GM18951 (cell line): ENCODE measurements around the gene PPP2R2C.

ENCODE experiments used
- POLR2A ChIP-seq: IDR thresholded peaks from 4 replicates; pipeline ENCODE4 v1.6.1; 2011; ENCODE audit warnings: mild to moderate bottlenecking; ENCODE audit not compliant: insufficient read length, insufficient read depth; ENCODE audit errors: extremely low read depth
- in situ Hi-C: fragments of 300-500 bp; cut with MboI; formaldehyde crosslinking; loops from one replicate; pipeline ENCODE4 v1.12.0; 2022; ENCODE audit warnings: low sequenced_read_pairs, mixed read lengths, inconsistent platforms; ENCODE audit not compliant: unreplicated experiment

PPP2R2C gene

DNA sequence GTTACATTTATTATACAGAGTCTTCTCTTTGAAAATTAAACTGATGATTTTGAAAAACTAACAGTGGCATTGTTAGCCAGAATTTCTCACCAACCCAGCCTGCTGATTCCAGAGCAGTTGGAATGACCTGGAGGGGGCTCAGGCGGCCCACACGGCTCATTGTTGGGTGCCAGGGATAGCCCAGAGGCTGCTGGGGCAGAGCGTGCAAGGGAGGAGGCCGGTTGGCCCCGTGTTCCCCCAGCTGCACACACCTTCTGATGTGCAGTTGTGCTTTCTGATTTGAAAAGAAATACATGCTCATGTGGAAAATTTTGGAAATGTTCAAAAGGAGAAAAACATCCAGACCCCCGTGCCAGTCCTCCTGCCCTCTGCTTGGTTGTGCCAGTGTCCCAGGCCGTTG is 182.2 kb downstream of the PPP2R2C start:
- in situ Hi-C loops: no loop called here
- no peak for TF ChIP-seq POLR2A

DNA sequence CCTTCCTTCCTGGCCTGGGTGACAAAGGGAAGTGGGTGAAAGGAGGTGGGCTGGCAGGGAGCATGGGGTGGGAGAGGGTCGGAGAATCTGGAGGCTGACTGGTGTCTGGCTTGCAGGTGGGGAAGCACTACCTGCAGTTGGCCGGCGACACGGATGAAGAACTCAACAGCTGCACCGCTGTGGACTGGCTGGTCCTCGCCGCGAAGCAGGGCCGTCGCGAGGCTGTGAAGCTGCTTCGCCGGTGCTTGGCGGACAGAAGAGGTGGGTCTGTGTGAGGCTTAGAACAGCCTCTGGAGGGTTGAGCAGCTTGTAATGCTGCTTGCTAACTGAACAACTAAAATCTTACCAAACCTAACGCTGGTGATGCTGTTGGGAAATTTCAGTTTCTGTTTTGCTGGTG is 183.5 kb downstream of the PPP2R2C start:
- TF ChIP-seq POLR2A: no peak
- in situ Hi-C loops: no loop called here

DNA sequence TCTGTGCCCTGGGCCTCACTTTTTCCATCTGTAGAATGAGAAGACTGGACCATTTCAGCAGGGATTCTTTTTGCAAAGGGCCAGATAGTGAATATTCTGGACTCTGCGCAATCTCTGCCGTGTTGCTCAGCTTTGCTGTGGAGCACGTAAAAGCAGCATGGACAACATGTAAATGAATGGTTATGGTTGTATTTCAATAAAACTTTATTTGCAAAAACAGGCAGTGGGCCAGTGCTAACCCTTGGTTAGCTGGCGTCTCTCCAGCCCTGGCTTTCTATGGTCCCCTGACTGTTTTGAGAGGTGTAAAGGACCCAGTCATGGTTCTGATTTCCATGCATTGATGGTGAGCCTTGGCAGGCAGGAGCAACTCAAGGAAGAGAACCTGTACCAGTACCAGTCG is 184.1 kb downstream of the PPP2R2C start:
- in situ Hi-C loops: no loop called here
- TF ChIP-seq POLR2A: no peak

DNA sequence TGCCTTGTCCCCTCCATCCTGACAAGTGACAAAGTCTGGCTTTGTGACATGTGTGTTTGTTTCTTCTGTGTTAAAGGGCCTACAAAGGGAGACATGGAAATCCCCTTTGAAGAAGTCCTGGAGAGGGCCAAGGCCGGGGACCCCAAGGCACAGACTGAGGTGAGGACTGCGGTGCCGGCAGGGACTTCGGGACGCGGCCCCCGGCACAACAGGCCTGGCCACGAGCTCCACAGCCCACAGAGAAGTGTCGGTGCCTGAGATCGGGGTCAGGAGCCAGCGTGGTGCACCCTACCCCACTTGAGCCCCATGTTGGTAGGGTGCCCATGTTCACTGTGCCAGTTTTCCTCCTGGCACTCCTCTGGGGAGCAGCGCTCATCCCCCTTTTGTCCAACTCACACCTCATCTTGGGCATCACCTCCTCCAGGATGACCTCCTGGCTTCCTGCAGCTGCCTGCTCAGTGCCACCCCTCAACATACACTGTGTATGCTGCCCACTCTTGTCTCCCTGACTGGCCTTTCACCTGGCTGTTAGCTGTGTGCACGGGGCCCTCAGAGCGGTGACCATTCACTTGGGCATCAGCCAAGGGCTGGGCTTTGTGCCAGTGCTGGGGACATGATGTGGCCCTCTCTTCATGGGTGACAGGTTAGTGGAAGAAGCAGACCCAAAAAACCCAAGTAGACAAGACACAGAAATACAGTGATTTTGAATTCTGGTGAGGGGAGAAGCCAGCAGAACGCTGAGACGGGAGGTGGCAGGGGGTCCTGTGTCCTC is 185.2 kb downstream of the PPP2R2C start:
- in situ Hi-C loops: no loop called here
- TF ChIP-seq POLR2A: no peak

DNA sequence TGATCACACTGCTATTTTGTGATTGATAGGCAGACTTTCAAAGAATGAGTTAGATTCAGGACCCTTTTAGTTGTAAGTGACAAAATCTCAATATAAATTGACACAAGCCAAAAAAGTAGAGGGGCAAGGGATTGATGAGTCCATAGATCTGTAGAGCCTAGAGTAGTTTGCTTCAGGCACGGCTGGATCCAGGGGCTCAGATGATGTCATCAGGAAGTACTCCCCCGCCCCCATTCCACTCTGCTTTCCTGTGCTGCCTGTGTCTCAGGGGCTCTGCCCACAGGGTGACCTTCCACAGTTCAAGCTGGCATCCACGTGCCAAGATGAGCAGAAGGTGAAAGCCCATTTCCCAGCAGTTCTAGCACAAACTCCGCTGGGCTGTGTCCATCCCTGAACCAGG is 189.1 kb downstream of the PPP2R2C start:
- TF ChIP-seq POLR2A: no peak
- in situ Hi-C loops: no loop called here

DNA sequence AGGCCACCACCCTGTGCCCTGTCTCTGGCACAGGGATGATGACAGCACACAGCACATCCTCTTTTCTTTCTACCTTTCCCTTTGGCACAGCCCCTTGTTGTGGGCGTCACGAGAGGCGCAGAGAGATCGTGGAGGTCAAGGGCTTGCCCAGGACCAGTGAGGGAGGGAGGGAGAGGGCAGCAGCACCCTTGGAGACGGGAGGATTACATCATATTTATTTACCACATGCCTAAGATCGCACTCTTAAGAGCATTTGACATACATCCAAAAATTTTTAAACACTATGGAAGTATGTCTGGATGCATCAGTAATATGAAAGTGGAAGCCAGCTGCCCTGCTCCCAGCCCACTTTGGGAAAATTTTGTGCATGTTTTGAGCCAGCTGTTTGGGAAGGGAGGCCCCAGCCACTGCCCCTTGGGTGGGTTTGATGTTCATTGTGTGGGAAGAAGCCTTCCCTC is 190.1 kb downstream of the PPP2R2C start:
- in situ Hi-C loops: no loop called here
- no peak for TF ChIP-seq POLR2A

DNA sequence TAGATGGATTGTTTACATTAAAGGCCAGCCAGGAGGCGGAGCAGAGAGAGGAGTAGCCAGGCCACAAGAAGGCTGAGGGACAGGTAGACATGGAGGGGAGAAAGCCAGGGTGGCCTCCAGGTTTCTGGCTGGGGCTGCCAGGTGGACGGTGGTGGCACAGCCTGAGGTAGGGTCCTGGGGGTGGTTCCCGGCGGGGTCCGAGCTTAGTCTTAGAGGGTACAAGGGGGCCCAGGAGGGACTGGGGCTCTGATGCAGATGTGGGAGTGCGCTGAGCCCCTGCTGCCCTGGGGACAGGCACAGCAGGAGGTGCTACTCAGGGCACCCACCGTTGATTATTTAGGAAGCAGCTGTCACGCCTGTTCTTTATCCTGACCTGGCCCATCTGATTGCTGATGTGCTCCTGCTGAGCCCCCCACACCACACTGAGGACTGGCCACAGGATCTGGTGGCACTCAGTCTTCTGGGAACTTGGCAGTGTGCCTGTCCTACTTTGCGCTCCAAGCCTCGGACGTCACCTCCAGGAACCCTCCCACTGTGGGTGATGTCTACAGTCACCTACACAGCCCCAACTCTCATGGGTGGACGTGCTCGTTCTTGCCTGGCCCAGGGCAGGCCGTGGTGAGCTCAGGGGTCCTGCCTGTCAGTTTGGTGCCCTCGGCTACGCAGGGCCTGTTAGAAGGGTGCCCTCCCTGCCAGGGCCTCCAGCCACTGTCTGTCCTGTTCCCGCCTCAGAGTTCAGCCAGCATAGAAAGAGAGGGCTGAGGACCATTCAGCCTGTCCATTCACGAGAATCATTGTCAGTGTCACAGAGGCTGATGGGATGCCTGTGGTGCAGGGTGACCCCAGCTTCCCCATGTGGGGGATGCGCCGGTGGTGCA is 190.7 kb downstream of the PPP2R2C start:
- TF ChIP-seq POLR2A: no peak
- in situ Hi-C loops: no loop called here

DNA sequence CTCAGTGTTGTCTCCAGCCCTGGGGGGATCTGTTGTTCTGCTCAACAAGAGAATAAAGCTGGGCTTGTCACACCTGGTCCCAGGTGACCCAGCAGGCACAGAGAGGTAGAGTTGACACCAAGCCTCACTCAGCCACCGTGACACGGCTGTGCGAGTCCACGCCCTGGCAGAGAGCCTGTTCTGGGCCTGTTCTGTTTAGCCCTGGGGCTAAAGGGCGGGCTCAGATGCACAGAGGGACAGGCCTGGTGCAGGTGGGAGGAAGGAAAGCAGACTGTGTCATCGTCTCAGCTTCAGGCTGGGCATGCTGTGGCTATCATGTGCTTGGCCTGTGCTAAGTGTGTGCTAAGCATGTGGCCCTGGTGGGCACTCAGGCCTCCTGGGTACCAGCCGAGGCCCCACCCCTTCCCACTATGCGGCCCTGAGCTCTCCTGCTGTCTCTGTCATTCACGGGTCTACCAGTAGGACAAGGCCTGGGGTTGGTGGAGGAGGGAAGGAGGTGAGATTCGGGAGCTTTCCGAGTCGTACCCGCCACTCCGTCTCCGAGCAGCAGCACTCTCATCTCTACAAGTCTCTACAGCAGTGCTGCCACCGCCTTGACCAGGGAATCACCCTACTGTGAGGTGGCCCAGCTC is 191.9 kb downstream of the PPP2R2C start:
- in situ Hi-C loops: no loop called here
- no peak for TF ChIP-seq POLR2A

DNA sequence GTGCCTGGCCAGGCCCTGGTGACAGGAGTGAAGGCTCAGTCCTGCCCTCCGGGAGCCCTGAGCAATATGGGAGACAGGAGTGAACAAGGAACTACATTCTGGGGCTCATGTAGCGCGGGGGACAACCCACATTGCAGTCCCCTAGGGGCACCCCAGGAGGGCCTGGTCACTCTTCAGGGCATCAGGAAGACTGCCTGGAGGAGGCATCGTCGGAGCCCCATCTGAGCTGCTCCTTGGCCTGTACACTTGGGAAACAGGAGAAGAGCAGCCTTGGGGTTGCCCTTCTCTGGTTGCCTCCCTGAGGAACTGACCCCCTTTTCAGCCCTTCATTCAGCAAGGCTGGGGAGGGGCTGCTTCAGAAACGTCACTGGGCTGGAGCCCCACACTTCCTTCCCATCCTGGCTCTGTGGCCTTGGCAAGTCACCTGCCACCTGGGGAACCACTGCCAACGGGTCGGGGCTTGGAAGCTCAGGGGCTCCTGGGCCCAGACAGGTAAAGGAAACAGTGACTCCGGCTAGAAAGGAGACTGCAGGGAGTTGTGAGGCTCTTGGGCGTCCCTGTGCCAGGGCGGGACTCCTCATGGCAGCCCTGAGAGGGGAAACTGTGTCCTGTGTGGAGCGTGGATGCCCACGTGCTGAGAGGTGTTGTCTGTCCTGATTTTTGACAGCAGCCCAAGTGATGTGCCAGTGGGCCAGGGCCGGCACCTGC is 192.7 kb downstream of the PPP2R2C start:
- in situ Hi-C loops: no loop called here
- TF ChIP-seq POLR2A: no peak

DNA sequence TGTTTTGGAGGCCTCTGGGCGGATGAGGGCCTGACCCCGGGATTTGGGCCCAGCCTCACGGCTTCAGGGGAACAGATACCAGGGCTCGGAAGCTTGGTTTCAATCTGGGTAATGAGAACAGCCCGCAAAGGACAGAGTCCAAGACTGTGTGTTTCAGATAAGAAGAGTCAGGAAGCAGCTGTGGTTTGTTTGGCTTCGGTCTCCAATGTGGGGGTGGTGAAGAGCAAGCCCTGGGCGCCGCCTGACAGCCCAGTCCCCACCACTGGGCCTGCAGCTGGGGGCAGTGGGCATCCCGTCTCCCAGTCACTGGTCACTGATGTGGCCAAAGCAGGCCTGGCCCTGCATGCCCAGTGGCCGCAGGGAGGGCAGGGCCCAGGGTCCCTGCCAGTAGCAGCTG is 193.6 kb downstream of the PPP2R2C start:
- in situ Hi-C loops: no loop called here
- TF ChIP-seq POLR2A: no peak

DNA sequence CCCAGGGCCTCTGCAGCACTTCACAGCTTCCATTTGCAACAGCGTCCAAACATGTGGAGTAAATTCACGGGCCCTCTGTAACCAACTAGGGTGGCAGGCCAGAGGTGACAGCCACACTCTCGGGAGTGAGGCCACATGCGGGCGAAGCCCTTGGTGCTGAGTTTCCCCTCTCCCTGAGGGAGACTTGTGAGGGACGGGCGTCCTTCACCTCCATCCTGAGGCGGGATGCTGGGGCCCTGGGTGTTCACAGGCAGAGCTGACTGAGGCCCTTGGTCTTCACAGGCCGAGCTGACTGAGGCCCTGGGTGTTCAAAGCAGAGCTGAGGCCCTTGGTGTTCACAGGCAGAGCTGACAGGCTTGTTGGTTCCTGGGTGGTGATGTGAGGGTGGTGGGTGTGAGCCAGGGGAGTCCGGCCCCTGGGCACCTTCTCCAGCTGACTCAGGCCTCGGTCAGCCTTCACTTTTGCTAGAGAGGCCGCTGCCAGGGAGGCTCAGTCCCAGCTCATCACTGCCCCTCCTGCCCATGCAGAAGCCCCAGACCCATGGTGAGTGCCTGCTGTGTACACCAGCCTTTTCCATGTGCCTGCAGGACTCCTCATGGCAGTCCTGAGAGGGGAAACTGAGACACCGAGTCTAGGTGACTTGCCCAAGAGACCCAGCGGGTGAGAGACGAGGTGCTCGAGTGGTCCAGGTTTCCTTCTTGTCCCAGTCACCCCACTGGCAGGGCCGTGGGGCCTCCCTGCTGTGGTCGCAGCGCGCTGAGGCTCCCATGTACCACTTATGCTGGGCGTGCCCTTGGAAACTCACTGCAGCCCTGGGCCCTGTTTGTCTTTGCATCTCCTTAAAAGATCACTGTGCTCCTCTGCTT is 194.2 kb downstream of the PPP2R2C start:
- TF ChIP-seq POLR2A: no peak
- in situ Hi-C loops: no loop called here
